Left ventricle myocardium inferior (tissue), 1 donor: ENCODE measurements around the gene BSG. TPM values are rescaled to one million over a fixed set of nuclear protein-coding genes. Genes with fewer than 3 reads are reported as not detected.
A peak's percentile ranks its signal among the peaks of the same experiment; 100 is the strongest.
"Not testable (repeated sequence)": the region's sequence is repeated elsewhere in the genome, so short reads cannot be mapped to it uniquely, and the experiment has no call there.

ENCODE experiments used
- DNase-seq: peaks from one replicate; pipeline ENCODE4 v3.0.0-alpha.2; 2020
- H3K27ac ChIP-seq: fragments of 200-600 bp; replicated peaks from 2 replicates; pipeline ENCODE4 v1.8.0; 2021
- H3K27me3 ChIP-seq: fragments of 200-600 bp; 2 replicates; pipeline ENCODE4 v1.8.0; 2021; ENCODE audit warnings: low read depth
- H3K36me3 ChIP-seq: fragments of 200-600 bp; 2 replicates; pipeline ENCODE4 v1.8.0; 2021
- H3K4me1 ChIP-seq: fragments of 200-600 bp; 2 replicates; pipeline ENCODE4 v1.8.0; 2021
- H3K4me3 ChIP-seq: fragments of 200-600 bp; 2 replicates; pipeline ENCODE4 v1.8.0; 2021; ENCODE audit warnings: mild to moderate bottlenecking, moderate library complexity
- H3K9me3 ChIP-seq: fragments of 200-600 bp; replicated peaks from 2 replicates; pipeline ENCODE4 v1.8.0; 2021
- intact Hi-C: fragments of 100-400 bp; cut with micrococcal nuclease; formaldehyde crosslinking; loops from one replicate; pipeline ENCODE4 v1.11.0; 2022
- total RNA-seq: library from RNA; stranded (reverse); fragmentation: NEBNext Ultra II Directional; extraction: Animal tissue kit (Norgen Biotek cat#: 25700); gene quantifications from one replicate; pipeline ENCODE4 v1.2.1, GENCODE V29; 2021
- TF ChIP-seq, protein P1 (sequence below): fragments of 200-600 bp; IDR thresholded peaks from 2 replicates; pipeline ENCODE4 v1.8.0; 2021; ENCODE audit warnings: antibody characterized with exemption, mild to moderate bottlenecking, borderline replicate concordance
- donor health status: DM: no; HTN: yes; CAD: no; lungs with severe emphysema.

BSG gene
- total RNA-seq, 1 donor from 2014 or later: 1,533 TPM

DNA sequence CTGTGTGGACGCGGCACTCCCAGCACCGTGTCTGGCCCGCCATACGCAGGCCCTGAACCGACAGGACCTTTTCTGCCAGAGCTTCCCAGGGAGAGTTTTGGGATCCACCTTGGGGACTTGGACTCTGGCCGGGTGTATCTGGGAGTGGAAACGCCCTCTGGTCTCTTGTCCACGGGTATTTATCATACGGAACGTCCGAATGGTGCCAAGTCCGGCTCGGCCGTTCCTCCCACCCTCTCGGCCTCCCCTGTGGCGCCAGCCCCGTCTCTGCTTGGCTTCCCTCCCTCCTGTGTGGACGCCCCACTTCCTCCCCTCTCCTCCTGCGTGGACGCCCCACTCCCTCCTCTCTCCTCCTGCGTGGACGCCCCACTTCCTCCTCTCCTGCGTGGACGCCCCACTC is 29.4 kb downstream of the BSG start:
- Histone ChIP-seq H3K4me3 (no peak overlapping the region), H3K27ac (peak overlapping the region; percentile 19), H3K36me3 (no peaks in the 10 kb centered on the region), H3K4me1 (peaks cover 9% of the 10 kb centered on the region), H3K9me3 (no peaks in the 10 kb centered on the region), H3K27me3 (peaks cover 3% of the 10 kb centered on the region)
- TF ChIP-seq, protein P1, sequence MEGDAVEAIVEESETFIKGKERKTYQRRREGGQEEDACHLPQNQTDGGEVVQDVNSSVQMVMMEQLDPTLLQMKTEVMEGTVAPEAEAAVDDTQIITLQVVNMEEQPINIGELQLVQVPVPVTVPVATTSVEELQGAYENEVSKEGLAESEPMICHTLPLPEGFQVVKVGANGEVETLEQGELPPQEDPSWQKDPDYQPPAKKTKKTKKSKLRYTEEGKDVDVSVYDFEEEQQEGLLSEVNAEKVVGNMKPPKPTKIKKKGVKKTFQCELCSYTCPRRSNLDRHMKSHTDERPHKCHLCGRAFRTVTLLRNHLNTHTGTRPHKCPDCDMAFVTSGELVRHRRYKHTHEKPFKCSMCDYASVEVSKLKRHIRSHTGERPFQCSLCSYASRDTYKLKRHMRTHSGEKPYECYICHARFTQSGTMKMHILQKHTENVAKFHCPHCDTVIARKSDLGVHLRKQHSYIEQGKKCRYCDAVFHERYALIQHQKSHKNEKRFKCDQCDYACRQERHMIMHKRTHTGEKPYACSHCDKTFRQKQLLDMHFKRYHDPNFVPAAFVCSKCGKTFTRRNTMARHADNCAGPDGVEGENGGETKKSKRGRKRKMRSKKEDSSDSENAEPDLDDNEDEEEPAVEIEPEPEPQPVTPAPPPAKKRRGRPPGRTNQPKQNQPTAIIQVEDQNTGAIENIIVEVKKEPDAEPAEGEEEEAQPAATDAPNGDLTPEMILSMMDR: no peak
- DNase-seq: no peak
- intact Hi-C loops: no loop called here

DNA sequence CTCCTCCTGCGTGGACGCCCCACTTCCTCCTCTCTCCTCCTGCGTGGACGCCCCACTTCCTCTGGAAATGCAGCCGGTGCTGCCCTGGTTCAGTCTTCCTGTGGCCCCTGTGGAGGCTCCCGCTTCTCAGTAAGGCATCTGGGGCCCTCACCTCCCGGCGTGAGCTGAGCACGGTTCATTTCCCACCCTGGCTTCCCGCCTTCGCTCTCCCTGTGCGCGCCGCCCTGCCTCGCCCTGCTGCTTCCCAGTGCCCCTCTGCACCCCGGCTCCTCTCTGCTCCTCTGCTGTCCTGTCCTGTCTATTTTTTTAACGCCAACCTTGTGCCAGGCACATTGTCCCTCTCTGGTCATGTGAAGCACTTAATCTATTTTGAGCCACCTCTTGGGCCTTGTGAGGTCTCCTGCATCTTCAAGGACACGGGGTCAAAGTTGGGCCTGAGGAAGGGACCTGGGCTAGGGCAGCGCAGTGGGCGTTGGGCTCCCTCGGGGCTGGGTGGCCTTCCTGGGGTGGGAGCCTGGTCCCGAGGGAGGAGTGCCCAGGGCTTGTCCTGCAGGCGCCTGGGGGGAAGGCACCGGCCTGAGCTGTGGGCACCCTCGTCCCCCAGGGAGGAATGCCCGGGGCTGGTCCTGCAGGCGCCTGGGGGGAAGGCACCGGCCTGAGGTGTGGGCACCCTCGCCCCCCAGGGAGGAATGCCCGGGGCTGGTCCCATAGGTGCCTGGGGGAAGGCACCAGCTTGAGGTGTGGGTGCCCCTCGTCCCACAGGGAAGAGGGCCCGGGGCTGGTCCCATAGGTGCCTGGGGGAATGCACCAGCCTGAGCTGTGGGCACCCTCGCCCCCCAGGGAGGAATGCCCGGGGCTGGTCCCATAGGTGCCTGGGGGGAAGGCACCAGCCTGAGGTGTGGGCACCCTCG is 30.2 kb downstream of the BSG start:
- intact Hi-C loops: no loop called here
- no peaks in the 10 kb centered on the region for H3K27me3 ChIP-seq
- no peak overlapping the region for H3K4me3 ChIP-seq
- TF ChIP-seq, protein P1: no peak
- no peak for DNase-seq
- no peaks in the 10 kb centered on the region for H3K9me3 ChIP-seq
- H3K36me3 ChIP-seq: no peaks in the 10 kb centered on the region
- peak overlapping the region; percentile 58 for H3K27ac ChIP-seq
- peaks cover 9% of the 10 kb centered on the region for H3K4me1 ChIP-seq

DNA sequence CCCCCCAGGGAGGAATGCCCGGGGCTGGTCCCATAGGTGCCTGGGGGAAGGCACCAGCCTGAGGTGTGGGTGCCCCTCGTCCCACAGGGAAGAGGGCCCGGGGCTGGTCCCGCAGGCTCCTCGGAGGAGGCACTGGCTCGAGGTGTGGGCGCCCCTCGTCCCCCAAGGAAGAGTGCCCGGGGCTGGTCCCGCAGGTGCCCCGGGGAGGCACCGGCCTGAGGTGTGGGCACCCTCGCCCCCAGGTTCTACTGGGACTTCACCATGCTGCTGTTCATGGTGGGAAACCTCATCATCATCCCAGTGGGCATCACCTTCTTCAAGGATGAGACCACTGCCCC is 30.9 kb downstream of the BSG start:
- H3K4me3 ChIP-seq, DNase-seq, H3K27me3 ChIP-seq, intact Hi-C loops, H3K36me3 ChIP-seq, H3K9me3 ChIP-seq, H3K4me1 ChIP-seq: not testable (repeated sequence)
- peak overlapping the region; percentile 58 for H3K27ac ChIP-seq

DNA sequence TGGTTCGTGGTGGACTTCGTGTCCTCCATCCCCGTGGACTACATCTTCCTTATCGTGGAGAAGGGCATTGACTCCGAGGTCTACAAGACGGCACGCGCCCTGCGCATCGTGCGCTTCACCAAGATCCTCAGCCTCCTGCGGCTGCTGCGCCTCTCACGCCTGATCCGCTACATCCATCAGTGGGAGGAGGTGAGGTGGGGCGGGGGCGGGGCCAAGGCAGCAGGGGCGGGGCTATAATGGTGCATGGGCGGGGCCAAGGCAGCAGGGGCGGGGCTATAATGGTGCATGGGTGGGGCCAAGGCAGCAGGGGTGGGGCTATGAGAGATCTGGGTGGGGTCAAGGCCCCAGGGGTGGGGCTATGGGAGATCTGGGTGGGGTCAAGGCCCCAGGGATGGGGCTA is 31.4 kb downstream of the BSG start:
- H3K27me3 ChIP-seq, DNase-seq, H3K4me3 ChIP-seq, H3K27ac ChIP-seq, H3K36me3 ChIP-seq, intact Hi-C loops, H3K9me3 ChIP-seq: not testable (repeated sequence)
- peaks cover 13% of the 10 kb centered on the region for H3K4me1 ChIP-seq

DNA sequence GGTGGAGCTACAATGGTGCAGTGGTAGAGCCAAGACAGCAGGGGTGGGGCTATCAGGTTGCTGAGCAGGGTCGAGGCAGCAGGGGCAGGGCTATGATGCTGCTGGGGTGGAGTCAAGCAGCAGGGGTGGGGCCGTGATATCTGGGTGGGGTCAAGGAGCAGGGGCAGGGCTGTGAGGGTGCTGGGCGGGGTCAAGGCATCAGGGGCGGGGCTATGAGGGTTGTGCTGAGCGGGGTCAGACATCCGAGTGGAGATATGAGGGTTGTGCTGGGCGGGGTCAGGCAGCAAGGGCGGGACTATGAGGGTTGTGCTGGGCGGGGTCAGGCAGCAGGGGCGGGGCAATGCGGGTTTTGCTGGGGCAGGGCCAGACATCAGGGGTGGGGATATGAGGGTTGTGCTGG is 32.0 kb downstream of the BSG start:
- intact Hi-C loops: no loop called here
- Histone ChIP-seq H3K4me3 (no peak overlapping the region), H3K27ac (no peak overlapping the region), H3K36me3 (no peaks in the 10 kb centered on the region), H3K27me3 (no peaks in the 10 kb centered on the region), H3K4me1 (peaks cover 18% of the 10 kb centered on the region), H3K9me3 (no peaks in the 10 kb centered on the region)
- no peak for DNase-seq
- TF ChIP-seq, protein P1: no peak

DNA sequence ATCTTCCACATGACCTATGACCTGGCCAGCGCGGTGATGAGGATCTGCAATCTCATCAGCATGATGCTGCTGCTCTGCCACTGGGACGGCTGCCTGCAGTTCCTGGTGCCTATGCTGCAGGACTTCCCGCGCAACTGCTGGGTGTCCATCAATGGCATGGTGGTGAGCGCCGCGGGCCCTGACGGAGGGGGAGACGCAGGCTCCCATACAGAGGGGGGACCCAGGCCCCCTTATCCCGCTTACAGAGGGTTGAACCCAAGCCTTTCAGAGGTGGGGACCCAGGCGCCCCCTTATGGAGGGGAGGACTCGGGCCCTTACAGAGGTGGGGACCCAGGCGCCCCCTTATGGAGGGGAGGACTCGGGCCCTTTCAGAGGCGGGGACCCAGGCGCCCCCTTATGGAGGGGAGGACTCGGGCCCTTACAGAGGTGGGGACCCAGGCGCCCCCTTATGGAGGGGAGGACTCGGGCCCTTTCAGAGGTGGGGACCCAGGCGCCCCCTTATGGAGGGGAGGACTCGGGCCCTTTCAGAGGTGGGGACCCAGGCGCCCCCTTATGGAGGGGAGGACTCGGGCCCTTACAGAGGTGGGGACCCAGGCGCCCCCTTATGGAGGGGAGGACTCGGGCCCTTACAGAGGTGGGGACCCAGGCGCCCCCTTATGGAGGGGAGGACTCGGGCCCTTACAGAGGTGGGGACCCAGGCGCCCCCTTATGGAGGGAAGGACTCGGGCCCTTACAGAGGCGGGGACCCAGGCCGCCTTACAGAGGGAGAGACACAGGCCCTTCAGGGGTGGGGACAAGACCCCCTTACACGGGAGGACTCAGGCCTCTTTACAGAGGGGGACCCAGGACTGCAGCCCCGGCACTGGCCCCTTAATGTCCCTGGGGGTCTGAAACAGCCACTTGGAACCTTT is 32.9 kb downstream of the BSG start:
- H3K4me3 ChIP-seq, H3K27ac ChIP-seq, DNase-seq, H3K9me3 ChIP-seq, intact Hi-C loops, H3K36me3 ChIP-seq, H3K27me3 ChIP-seq: not testable (repeated sequence)
- peaks cover 26% of the 10 kb centered on the region for H3K4me1 ChIP-seq
